GM21786 (cell line): Measurements from ENCODE around the gene FKBP8.

Experiments
- ATAC-seq: cut with Tn5 transposase; IDR thresholded peaks from one replicate; pipeline ENCODE4 v1.9.1; 2021; ENCODE audit not compliant: unreplicated experiment

Gene FKBP8

DNA sequence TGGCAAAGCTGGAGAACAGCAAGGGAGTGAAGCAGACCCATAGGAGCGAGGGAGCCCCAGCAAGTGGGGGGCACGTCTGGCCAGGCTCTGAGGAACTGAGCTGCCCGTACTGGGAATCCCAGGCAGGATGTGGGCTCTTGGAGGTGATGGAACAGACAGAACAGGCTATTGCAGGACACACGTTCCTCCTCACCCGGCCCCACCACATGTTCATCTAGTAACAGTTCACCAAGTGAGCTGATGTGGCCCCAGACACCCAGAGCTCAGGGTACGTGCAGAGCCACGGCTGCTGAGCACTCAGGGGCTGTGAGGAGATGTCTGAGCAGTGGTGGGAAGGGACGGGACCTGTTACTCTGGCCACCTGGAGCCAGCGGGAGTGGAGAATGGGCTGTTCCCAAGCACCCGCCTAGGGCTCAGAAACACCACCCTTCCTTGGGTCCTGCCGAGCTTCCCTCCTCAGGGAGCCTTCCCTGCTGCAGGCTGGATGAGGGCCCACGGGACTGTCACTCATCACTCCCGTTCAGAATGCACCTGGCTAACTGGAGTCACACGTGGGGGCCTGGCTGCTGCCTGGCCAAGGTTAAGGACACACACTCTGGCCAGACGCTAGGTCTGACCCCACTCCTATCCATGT is 39.9 kb downstream of the FKBP8 start:
- ATAC-seq = no peak

GRCh38 chr19:18502638-18503294 is 40.6 kb downstream of the FKBP8 start:
- ATAC-seq = no peak

- ATAC-seq = no peak
These were observed 41.1 kb downstream of the FKBP8 start for GRCh38 chr19:18502246-18502637.

DNA sequence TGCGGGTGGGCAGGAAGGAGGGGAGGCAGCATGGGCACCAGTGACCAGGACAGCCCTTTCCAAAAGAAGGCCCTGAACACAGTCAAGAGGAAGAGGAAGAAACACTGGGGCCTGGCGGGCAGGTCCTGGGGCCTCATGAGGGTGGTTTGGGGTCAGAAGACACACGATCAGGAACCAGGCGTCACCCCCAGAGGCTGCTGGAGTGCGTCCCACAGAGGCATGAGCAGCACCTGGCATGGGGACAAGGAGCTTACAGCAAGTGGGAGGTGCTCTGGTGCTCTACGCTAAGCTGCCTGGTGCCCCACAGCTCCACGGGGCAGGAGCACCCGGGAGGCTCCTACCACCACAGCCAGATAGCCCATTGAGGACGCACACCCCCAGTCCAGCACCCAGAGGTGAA is 41.5 kb downstream of the FKBP8 start:
- no peak for ATAC-seq

- no peak for ATAC-seq
These were observed 42.0 kb downstream of the FKBP8 start for GRCh38 chr19:18501351-18501750.

- no peak for ATAC-seq
These were observed 42.6 kb downstream of the FKBP8 start for GRCh38 chr19:18500799-18501198.

GRCh38 chr19:18500376-18500775 is 43.0 kb downstream of the FKBP8 start:
- no peak for ATAC-seq

DNA sequence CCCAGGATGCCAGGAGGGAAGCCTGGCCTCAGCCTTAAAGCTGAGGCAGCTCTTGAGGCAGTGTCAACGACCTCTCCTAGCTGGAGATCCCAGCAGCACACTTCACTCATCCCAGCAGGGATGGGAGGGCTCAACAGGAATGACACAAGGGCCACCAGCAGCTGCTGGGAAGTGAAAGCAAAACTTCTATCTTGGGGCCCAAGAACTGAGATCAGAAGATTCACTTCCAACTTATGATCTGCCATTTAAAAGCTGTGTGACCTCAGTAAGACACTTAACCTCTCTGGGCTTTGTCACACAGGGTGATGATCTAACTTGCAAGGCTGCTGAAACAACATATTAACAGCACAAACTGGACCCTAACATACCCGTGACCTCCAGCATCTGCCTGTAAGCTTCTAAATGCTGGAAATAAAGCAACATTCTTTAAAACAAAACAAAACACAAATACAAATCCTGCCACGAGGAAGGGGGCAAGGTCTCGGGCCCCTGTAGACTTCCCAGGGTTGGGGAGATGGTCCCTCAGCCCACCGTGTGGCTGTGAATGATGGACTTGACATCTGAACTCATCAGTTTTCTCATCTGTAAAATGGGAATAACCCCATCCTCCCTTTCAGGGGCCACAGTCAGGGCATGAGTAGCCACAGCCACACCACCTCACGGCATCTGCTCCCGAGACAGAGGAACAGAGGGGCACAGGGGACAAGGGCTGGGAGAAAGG is 44.2 kb downstream of the FKBP8 start:
- no peak for ATAC-seq

GRCh38 chr19:18496980-18497256 is 46.5 kb downstream of the FKBP8 start:
- ATAC-seq = no peak

DNA sequence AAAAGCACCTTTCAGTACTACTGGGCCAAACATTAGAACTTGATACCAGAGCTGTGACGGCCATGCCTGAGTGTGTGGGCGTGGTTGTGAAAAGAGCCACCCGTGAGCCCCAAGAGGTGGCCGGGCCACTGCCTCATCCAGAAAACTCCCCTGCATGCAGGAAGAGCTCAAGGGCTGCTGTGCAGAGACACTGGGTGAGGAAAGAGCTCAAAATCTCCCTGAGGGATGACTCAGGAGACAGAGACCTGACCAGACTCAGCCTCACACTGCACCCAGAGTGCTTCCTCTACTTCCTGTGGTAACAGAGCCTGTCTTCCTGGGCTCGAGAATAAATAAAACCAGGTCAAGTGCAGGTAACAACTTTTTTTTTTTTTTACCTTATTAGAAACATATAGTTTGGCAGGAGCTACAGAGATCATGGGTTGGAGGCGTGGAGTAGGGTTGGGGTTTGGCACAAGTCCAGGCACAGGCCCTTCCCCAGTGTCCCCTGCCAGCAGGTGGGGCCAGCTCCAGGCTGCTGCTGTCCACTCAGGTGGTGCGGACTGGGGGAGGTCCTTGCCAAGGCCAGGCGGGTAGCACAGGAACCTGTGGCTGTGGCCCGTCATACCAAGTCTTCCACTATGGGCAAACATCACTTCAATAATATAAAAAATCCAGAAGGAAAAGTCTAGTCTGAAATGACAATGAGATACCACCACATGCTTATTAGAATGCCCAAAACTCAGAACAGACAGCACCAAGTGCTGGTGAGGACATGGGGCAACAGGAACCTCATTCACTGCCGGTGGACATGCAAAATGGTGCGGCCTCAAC is 47.0 kb downstream of the FKBP8 start:
- ATAC-seq = no peak

GRCh38 chr19:18495204-18495911 is 48.0 kb downstream of the FKBP8 start:
- no peak for ATAC-seq

DNA sequence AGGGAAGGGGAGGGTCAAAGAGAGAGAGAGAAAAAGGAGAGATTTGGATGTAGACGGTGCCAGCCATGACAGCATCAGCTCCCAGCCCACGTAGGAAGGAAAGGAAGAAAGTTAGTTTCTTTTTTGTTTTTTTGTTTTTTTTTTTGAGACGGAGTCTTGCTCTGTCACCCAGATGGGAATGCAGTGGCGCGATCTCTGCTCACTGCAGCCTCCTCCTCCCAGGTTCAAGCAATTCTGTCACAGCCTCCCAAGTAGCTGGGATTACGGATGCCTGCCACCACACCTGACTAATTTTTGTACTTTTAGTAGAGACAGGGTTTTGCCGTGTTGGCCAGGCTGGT is 49.1 kb downstream of the FKBP8 start:
- ATAC-seq = no peak

DNA sequence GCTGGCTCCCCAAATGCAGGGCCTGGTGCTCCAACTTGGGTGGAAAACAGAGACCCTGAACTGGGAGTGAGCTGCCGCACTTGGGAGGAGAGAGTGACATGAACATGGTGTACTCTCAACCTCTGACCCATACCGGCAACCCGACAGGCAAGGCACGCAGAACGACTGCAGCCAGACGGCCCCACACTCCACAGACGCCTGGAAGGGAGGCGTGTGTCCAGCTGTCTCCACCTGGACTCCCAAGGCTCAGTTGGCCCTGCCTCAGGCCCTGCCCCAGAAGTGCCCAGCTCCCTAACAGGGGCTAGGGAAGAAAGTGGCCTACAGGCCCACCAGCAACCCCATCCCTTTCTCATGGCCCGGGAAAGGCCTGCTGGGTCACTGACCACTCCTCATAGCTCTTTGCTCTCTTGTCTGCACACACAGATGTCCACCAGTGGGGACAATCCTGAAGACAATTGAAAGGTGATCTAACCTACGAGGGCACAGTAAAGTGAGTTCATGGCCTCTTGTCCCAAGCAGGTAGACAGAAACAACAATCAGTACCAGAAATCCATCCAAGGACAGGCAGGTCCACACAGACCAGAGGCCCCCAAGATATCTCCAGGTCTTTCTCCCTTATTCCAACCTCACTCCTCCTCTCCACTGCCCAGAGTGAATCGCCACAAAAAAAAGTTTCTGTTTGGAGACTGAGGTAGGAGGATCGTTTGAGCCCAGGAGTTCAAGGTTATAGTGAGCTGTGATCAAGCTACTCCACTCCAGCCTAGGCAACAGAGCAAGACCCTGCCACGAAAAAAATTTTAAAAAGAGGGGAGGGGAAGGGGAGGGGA is 49.7 kb downstream of the FKBP8 start:
- ATAC-seq = no peak

GRCh38 chr19:18491995-18492953 is 51.1 kb downstream of the FKBP8 start:
- ATAC-seq = no peak

GRCh38 chr19:18490728-18491127 is 52.6 kb downstream of the FKBP8 start:
- ATAC-seq = no peak

DNA sequence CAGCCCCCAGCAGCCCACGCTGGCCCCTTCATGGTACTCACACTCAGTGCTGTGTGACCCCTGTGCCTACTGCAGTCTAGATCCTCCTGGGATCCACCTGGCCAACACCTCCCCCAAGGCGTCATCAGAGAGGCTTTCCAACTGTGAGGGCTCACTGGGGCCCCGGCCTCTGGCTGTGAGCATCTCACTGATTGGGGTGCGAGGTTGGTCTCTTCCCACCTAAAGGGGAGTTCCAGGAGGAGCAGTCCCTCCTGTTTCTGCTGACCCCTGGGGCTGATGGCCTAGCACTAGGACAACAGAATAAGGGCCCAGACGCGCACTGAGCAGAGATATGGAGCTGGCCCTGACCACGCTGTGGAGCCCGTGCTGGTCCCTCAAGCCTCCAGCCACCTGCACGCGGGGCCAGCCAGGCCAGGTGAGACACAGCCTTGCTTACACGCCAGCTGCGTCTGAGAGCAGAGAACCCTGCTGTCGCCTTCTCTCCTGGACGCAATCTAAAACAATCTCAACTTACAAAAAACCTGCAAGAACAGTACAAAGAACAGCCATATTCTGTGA is 53.7 kb downstream of the FKBP8 start:
- no peak for ATAC-seq

- no peak for ATAC-seq
These were observed 54.3 kb downstream of the FKBP8 start for GRCh38 chr19:18488838-18489626.

GRCh38 chr19:18488403-18488723 is 55.0 kb downstream of the FKBP8 start:
- no peak for ATAC-seq
